Neural cell (in vitro differentiated cells): ENCODE measurements around the gene SWSAP1. TPM values are rescaled to one million over a fixed set of nuclear protein-coding genes. Genes with fewer than 3 reads are reported as not detected.

ENCODE experiments used
- H2AFZ ChIP-seq: fragments of 200-600, 300-800 bp; sonication (generic), shearing (Covaris generic); 2 replicates; pipeline ENCODE4 v1.6.0; 2014; ENCODE audit warnings: low read depth, mild to moderate bottlenecking, antibody characterized with exemption, low read length, moderate library complexity
- H3F3A ChIP-seq: fragments of 200-600 bp; shearing (Covaris generic); 2 replicates; pipeline ENCODE4 v1.6.1; 2016; ENCODE audit warnings: mild to moderate bottlenecking, moderate library complexity, mixed read lengths, antibody characterized with exemption, low read length; ENCODE audit not compliant: insufficient read depth, poor library complexity, severe bottlenecking
- H3K27ac ChIP-seq: fragments of 200-600, 300-800 bp; sonication (generic), shearing (Covaris generic); 2 replicates; pipeline ENCODE4 v1.5.1; 2014; ENCODE audit warnings: mild to moderate bottlenecking, low read length, moderate library complexity
- H3K27me3 ChIP-seq: fragments of 300-800, 200-600 bp; sonication (generic), shearing (Covaris generic); 2 replicates; pipeline ENCODE4 v1.6.0; 2014; ENCODE audit warnings: mild to moderate bottlenecking, low read depth, low read length, moderate library complexity; ENCODE audit not compliant: insufficient read depth
- H3K36me3 ChIP-seq: fragments of 300-800, 200-600 bp; sonication (generic), shearing (Covaris generic); 2 replicates; pipeline ENCODE4 v1.5.1; 2014; ENCODE audit warnings: mild to moderate bottlenecking, antibody characterized with exemption, low read length, moderate library complexity; ENCODE audit not compliant: insufficient read depth
- H3K4me2 ChIP-seq: fragments of 300-800, 200-600 bp; sonication (generic), shearing (Covaris generic); 2 replicates; pipeline ENCODE4 v1.6.0; 2014; ENCODE audit warnings: mild to moderate bottlenecking, low read length
- H3K4me3 ChIP-seq: fragments of 300-800, 200-600 bp; sonication (generic), shearing (Covaris generic); 2 replicates; pipeline ENCODE4 v1.5.1; 2014; ENCODE audit warnings: mild to moderate bottlenecking, low read length, moderate library complexity
- H3K79me2 ChIP-seq: fragments of 200-600 bp; shearing (Covaris generic); replicated peaks from 2 replicates; pipeline ENCODE4 v1.6.0; 2014; ENCODE audit warnings: mild to moderate bottlenecking, low read length, moderate library complexity; ENCODE audit not compliant: insufficient read depth
- H3K9ac ChIP-seq: fragments of 300-800, 200-600 bp; sonication (generic), shearing (Covaris generic); 2 replicates; pipeline ENCODE4 v1.6.1; 2016; ENCODE audit warnings: mild to moderate bottlenecking, low read length, mixed read lengths
- H3K9me2 ChIP-seq: fragments of 200-600 bp; shearing (Covaris generic); 2 replicates; pipeline ENCODE4 v1.6.1; 2016; ENCODE audit warnings: mild to moderate bottlenecking, low read length, mixed read lengths; ENCODE audit not compliant: insufficient read depth
- H3K9me3 ChIP-seq: fragments of 200-600, 300-800 bp; sonication (generic), shearing (Covaris generic); 2 replicates; pipeline ENCODE4 v1.6.1; 2016; ENCODE audit warnings: mild to moderate bottlenecking, mixed run types, low read length, moderate library complexity, mixed read lengths
- H4K20me1 ChIP-seq: fragments of 200-600 bp; shearing (Covaris generic); 2 replicates; pipeline ENCODE4 v1.6.1; 2016; ENCODE audit warnings: mild to moderate bottlenecking, mixed run types; ENCODE audit not compliant: insufficient read depth
- EP300 ChIP-seq: fragments of 450-650 bp; conservative IDR thresholded peaks from 2 replicates; pipeline ENCODE4 v1.6.1; 2014; ENCODE audit warnings: antibody characterized with exemption, mild to moderate bottlenecking, moderate library complexity; ENCODE audit not compliant: poor library complexity, severe bottlenecking
- EZH2 ChIP-seq: fragments of 200-600, 300-800 bp; shearing (Covaris generic), sonication (generic); IDR thresholded peaks from 2 replicates; pipeline ENCODE4 v1.6.1; 2014; ENCODE audit warnings: antibody characterized with exemption, low read length, borderline replicate concordance, mild to moderate bottlenecking; ENCODE audit not compliant: insufficient read depth, poor library complexity, severe bottlenecking
- MXI1 ChIP-seq: fragments of 450-650 bp; conservative IDR thresholded peaks from 2 replicates; pipeline ENCODE4 v1.6.1; 2014; ENCODE audit warnings: antibody characterized with exemption, mild to moderate bottlenecking; ENCODE audit not compliant: poor library complexity, severe bottlenecking
- POLR2AphosphoS5 ChIP-seq: IDR thresholded peaks from 2 replicates; pipeline ENCODE4 v1.6.1; 2012
- RAD21 ChIP-seq: fragments of 450-650 bp; conservative IDR thresholded peaks from 2 replicates; pipeline ENCODE4 v1.6.1; 2014; ENCODE audit warnings: antibody characterized with exemption, mild to moderate bottlenecking, moderate library complexity
- REST ChIP-seq: IDR thresholded peaks from 2 replicates; pipeline ENCODE4 v1.6.1; 2012; ENCODE audit warnings: borderline replicate concordance
- SMC3 ChIP-seq: fragments of 450-650 bp; conservative IDR thresholded peaks from 2 replicates; pipeline ENCODE4 v1.6.1; 2014; ENCODE audit warnings: antibody characterized with exemption, mild to moderate bottlenecking, moderate library complexity; ENCODE audit not compliant: poor library complexity
- TAF1 ChIP-seq: IDR thresholded peaks from 2 replicates; pipeline ENCODE4 v1.6.1; 2012; ENCODE audit warnings: low read depth
- polyA plus RNA-seq: library from polyadenylated mRNA; depleted of rRNA; stranded (reverse); fragments of >200 nt; gene quantifications from 2 replicates; pipeline ENCODE4 v1.2.3, GENCODE V29; 2014
- TF ChIP-seq, protein P1 (sequence below): fragments of 450-650 bp; IDR thresholded peaks from 2 replicates; pipeline ENCODE4 v1.5.1; 2014; ENCODE audit warnings: antibody characterized with exemption, mild to moderate bottlenecking, moderate library complexity; ENCODE audit not compliant: poor library complexity, severe bottlenecking

The SWSAP1 gene
- polyA plus RNA-seq, 1 donor from 2014 or later, result 2.4 TPM

DNA sequence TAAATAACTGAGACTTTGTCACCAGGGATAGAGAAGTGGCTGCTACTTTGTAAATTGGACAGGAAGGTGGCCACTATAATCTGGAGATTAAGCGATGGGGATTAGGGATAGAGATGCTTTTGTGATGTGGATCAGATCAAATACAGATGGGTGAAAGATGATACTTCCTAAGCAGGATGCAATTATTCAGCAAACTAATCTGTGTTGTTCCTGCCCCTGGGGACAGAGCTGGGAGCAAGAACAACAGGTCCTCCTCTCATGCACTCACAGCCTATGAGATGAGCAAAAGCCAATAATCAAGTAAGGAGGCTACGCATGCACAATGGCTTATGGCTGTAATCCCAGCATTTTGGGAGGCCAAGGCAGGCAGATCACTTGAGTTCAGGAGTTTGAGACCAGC, 40.1 kb downstream of the SWSAP1 start:
- no peaks in the 10 kb centered on the region for H3K79me2 ChIP-seq
- no peaks in the 10 kb centered on the region for H3K9me3 ChIP-seq
- peaks cover 33% of the 10 kb centered on the region for H3K27me3 ChIP-seq
- TF ChIP-seq EP300 (no peak), POLR2AphosphoS5 (no peak), SMC3 (no peak), EZH2 (no peak), REST (no peak), MXI1 (no peak), TAF1 (no peak), RAD21 (no peak)
- TF ChIP-seq, protein P1, sequence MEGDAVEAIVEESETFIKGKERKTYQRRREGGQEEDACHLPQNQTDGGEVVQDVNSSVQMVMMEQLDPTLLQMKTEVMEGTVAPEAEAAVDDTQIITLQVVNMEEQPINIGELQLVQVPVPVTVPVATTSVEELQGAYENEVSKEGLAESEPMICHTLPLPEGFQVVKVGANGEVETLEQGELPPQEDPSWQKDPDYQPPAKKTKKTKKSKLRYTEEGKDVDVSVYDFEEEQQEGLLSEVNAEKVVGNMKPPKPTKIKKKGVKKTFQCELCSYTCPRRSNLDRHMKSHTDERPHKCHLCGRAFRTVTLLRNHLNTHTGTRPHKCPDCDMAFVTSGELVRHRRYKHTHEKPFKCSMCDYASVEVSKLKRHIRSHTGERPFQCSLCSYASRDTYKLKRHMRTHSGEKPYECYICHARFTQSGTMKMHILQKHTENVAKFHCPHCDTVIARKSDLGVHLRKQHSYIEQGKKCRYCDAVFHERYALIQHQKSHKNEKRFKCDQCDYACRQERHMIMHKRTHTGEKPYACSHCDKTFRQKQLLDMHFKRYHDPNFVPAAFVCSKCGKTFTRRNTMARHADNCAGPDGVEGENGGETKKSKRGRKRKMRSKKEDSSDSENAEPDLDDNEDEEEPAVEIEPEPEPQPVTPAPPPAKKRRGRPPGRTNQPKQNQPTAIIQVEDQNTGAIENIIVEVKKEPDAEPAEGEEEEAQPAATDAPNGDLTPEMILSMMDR, result no peak
- H3K4me2 ChIP-seq, result no peak overlapping the region
- no peaks in the 10 kb centered on the region for H4K20me1 ChIP-seq
- H3K4me3 ChIP-seq, result no peak overlapping the region
- H3K36me3 ChIP-seq, result no peaks in the 10 kb centered on the region
- H2AFZ ChIP-seq, result no peak overlapping the region
- no peak overlapping the region for H3K9ac ChIP-seq
- no peaks in the 10 kb centered on the region for H3K9me2 ChIP-seq
- H3F3A ChIP-seq, result no peaks in the 10 kb centered on the region
- no peak overlapping the region for H3K27ac ChIP-seq

GRCh38 chr19:11416346-11417052, 42.0 kb downstream of the SWSAP1 start:
- Histone ChIP-seq H3K79me2 (no peaks in the 10 kb centered on the region), H3K4me2 (no peak overlapping the region), H3K27ac (no peak overlapping the region), H2AFZ (no peak overlapping the region), H3K9me2 (no peaks in the 10 kb centered on the region), H3K9ac (no peak overlapping the region), H3K4me3 (no peak overlapping the region), H3K9me3 (no peaks in the 10 kb centered on the region), H3K36me3 (no peaks in the 10 kb centered on the region), H3F3A (no peaks in the 10 kb centered on the region), H4K20me1 (no peaks in the 10 kb centered on the region), H3K27me3 (peaks cover 53% of the 10 kb centered on the region)
- no peak for TF ChIP-seq REST
- no peak for TF ChIP-seq EZH2
- no peak for TF ChIP-seq MXI1
- no peak for TF ChIP-seq RAD21
- TF ChIP-seq EP300, result no peak
- TF ChIP-seq, protein P1, result no peak
- no peak for TF ChIP-seq POLR2AphosphoS5
- TF ChIP-seq TAF1, result no peak
- no peak for TF ChIP-seq SMC3
